GM12864 (cell line): ENCODE measurements around the gene PRIM2.
"Not testable (repeated sequence)": the region's sequence is repeated elsewhere in the genome, so short reads cannot be mapped to it uniquely, and the experiment has no call there.

ENCODE experiments used
- DNase-seq: peaks from one replicate; pipeline ENCODE4 v3.0.0-alpha.2; 2011; ENCODE audit warnings: low read depth
- H3K4me3 ChIP-seq: 2 replicates; pipeline ENCODE4 v1.5.1; 2011; ENCODE audit warnings: mild to moderate bottlenecking, low read depth, low read length, control low read depth
- TF ChIP-seq, protein P1 (sequence below): IDR thresholded peaks from 2 replicates; pipeline ENCODE4 v1.5.1; 2011; ENCODE audit warnings: low read depth, mild to moderate bottlenecking, moderate library complexity, low read length, control low read depth, inconsistent platforms; ENCODE audit errors: missing control alignments

Gene PRIM2

DNA sequence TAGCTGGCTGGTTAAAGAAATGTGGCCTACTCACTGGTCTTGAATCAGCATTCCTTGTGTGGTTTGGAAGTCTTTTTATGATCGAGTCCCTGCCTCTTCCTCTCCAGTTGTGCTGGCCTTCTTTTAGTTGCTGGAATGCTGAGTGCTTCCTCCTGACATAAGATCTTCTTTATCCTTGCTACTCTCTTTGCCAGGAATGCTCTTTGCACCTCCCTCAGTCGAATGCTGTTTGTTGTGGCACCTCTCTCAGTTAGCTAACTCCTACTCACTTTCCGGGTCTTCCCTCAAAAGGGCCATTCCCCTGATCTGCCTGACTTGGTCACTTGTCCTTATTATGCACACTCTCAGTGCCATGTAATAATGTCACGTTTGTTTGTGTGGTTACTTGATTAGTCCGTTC, 146.4 kb downstream of the PRIM2 start:
- not testable (repeated sequence) for DNase-seq

GRCh38 chr6:57465968-57466367, 148.5 kb downstream of the PRIM2 start:
- H3K4me3 ChIP-seq, DNase-seq: not testable (repeated sequence)

More for the DNA sequence above, 146.4 kb downstream of the PRIM2 start:
- not testable (repeated sequence) for H3K4me3 ChIP-seq

DNA sequence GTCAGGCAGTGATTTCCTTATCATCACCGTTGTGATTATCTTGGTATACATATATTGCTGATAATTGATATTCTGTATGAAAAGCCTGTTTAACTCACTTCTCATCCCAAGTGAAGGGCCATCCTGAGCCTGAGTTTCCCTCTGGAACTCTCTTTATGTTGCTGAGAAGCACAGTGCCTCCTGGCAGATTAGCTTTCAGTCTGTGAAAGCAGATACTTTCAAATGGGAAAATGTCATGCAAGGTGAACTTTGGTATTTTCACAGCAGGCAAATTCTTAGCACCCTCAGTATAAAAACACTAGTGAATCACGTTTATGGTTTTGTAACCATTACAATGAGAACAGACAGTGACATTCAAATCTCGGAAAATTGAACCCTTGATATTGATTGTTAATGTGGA, 151.6 kb downstream of the PRIM2 start:
- TF ChIP-seq, protein P1, sequence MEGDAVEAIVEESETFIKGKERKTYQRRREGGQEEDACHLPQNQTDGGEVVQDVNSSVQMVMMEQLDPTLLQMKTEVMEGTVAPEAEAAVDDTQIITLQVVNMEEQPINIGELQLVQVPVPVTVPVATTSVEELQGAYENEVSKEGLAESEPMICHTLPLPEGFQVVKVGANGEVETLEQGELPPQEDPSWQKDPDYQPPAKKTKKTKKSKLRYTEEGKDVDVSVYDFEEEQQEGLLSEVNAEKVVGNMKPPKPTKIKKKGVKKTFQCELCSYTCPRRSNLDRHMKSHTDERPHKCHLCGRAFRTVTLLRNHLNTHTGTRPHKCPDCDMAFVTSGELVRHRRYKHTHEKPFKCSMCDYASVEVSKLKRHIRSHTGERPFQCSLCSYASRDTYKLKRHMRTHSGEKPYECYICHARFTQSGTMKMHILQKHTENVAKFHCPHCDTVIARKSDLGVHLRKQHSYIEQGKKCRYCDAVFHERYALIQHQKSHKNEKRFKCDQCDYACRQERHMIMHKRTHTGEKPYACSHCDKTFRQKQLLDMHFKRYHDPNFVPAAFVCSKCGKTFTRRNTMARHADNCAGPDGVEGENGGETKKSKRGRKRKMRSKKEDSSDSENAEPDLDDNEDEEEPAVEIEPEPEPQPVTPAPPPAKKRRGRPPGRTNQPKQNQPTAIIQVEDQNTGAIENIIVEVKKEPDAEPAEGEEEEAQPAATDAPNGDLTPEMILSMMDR = no peak
- DNase-seq = no peak
- H3K4me3 ChIP-seq = no peak overlapping the region

- H3K4me3 ChIP-seq, DNase-seq: not testable (repeated sequence)
Observed at GRCh38 chr6:57470148-57470547, 152.7 kb downstream of the PRIM2 start.

GRCh38 chr6:57471314-57471864, 154.0 kb downstream of the PRIM2 start:
- DNase-seq, H3K4me3 ChIP-seq: not testable (repeated sequence)

GRCh38 chr6:57472861-57473362, 155.5 kb downstream of the PRIM2 start:
- not testable (repeated sequence) for H3K4me3 ChIP-seq, DNase-seq

- not testable (repeated sequence) for H3K4me3 ChIP-seq, DNase-seq
Observed at GRCh38 chr6:57474862-57475475, 157.5 kb downstream of the PRIM2 start.

GRCh38 chr6:57475656-57476055, 158.2 kb downstream of the PRIM2 start:
- H3K4me3 ChIP-seq, DNase-seq: not testable (repeated sequence)

GRCh38 chr6:57480194-57480593, 162.8 kb downstream of the PRIM2 start:
- not testable (repeated sequence) for H3K4me3 ChIP-seq, DNase-seq

GRCh38 chr6:57481121-57481520, 163.7 kb downstream of the PRIM2 start:
- not testable (repeated sequence) for DNase-seq, H3K4me3 ChIP-seq

- DNase-seq, H3K4me3 ChIP-seq: not testable (repeated sequence)
Observed at GRCh38 chr6:57482471-57482870, 165.0 kb downstream of the PRIM2 start.

DNA sequence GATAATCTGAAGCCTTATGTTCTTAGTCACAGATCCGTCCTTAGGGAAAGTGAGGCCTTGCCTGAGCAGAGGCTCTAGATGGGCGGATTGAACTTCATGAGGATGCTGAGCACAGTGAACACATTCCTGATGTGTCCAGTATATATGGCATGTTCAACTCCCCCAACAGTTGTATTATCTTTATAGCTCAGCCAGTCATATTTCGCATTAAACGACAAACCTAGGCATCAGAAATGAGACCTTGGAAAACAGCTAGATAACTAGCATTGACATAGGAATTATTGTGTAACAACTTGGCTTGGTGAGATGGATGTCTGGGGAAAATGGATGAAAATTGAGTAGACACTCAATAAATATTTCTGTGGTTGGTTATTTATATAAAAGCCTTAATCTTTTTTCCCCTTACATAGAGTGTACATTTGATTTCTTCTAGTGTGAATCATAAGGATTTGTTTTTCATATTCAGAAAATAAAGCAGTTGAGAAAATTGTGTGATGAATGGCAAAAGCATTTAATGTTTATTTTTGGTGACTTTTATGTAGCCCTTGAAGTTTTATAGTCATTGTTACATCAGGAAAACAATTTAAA, 169.2 kb downstream of the PRIM2 start:
- H3K4me3 ChIP-seq, DNase-seq: not testable (repeated sequence)

GRCh38 chr6:57488551-57488950, 171.1 kb downstream of the PRIM2 start:
- not testable (repeated sequence) for DNase-seq, H3K4me3 ChIP-seq

DNA sequence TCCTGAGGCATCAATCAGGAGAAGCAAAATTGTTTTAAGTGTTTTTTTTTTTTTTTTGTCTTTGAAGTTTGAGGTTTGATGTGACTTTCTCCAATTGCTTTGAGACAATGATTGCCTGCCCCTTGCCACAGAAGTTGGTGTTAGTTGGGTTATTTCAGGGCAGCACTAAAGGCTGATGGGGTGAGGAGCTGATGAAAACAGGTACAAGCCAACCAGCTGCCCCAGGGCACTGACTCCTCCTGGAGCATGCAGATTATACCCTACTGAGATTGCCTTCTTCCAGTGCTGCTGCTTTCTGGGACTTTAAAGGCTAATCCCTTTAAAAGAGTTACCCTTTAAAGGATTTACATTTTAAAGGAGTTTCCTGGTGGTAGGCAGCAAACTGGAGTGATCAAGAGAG, 172.5 kb downstream of the PRIM2 start:
- not testable (repeated sequence) for DNase-seq, H3K4me3 ChIP-seq

DNA sequence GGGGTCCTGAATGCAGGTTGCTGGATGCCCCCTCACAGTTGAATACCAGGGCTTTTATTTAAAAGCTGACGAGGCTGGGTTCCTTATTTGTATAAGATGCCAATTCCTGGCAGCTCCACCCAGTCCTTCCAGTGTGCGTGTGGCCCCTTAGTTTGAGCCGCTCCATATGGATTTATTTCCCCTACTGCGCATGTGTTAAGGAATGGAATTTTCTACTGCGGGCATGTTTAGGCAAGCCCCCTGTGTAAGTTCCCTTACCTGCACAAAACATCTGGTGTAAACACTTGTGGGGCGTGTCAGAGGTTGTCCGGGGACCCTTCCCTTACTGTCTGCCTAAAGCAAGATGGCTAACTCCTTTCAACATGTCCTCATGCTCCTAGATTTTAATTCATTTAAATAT, 174.4 kb downstream of the PRIM2 start:
- DNase-seq = not testable (repeated sequence)

GRCh38 chr6:57496251-57496650, 178.8 kb downstream of the PRIM2 start:
- DNase-seq, H3K4me3 ChIP-seq: not testable (repeated sequence)

More for the DNA sequence above, 174.4 kb downstream of the PRIM2 start:
- not testable (repeated sequence) for H3K4me3 ChIP-seq

GRCh38 chr6:57500368-57501021, 183.1 kb downstream of the PRIM2 start:
- not testable (repeated sequence) for DNase-seq, H3K4me3 ChIP-seq

DNA sequence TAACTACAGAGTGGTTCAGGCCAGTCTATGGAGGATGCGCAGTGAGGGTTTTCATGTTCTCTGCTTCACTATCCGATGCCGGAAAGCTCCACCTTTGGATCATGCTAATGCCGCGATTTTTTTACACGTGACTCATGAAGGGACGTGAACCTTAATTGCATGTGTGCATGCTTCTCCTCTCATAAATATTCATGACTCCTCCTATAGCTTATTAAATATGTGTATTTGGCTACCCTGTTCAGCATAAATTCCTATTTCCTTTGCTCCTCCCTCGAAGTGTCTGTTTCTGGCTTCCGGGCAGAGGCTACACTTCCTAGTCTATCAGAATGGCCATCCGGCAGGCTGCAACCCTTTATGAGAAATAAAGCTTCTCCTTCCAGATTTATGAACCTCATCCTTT, 185.0 kb downstream of the PRIM2 start:
- DNase-seq, H3K4me3 ChIP-seq: not testable (repeated sequence)
